GM19099 (cell line): Measurements from ENCODE around the gene NDUFS6.

Experiments used
- POLR2A ChIP-seq: IDR thresholded peaks from 3 replicates; pipeline ENCODE4 v1.6.1; 2011; ENCODE audit warnings: low read depth; ENCODE audit not compliant: insufficient read length; ENCODE audit errors: extremely low read depth

Gene NDUFS6

DNA sequence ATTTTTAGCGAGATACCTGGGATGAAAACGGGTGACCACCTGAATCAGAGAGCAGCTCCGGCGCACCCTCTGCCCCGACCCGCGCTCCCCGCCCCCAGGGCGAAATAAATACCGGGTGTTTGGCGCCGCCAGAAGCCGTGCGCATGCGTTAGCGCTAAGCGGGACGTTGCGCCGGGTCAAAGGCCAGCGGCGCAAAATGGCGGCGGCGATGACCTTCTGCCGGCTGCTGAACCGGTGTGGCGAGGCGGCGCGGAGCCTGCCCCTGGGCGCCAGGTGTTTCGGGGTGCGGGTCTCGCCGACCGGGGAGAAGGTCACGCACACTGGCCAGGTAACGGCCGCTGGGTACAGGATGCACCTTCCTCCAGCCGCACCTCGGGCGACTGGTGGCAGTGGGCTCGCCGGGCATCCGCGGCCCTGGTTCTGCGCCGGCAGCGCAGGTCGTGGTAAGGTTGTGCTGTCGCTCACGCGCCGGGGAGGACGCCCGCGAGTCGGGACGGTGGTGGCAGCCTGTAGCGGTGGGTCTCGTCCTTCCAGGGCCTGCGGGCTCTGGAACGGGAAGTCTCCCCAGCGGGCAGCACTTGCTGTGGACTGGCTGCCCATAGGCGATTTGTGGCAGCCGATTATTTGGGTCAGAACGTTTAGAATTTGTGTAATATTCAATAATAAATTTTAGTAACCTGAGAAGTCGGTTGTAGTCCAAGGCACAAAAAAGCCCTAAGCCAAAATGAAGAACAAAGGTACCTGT is at the start of gene NDUFS6:
NDUFS6 (plus strand) TSS at position 186 of the 745 bp plus-strand sequence; CDS start at position 197, 11 bp downstream.
- TF ChIP-seq POLR2A, result peak; percentile 81

- TF ChIP-seq POLR2A, result no peak
These were observed 49.1 kb upstream of the NDUFS6 start for GRCh38 chr5:1751864-1752822.

DNA sequence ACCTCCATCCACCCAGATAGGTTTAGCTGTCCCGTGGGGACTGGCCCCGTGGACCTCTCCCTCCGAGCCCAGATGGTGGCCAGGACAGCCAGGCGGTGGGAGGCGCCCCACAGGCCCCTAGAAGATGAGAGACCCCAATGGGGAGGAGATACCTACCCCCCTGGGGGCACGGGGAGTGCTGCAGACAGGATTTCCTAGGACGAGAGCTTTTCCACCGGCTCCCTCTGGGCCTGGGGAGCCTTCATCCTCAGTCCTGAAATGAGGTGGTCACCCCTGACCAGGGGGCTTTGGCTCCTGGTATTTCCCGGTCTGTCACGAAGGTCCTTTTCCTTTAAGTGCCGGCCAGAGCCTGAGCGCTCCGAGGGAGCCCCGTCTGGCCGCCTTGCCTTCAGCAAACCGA is 48.3 kb upstream of the NDUFS6 start:
- no peak for TF ChIP-seq POLR2A

- TF ChIP-seq POLR2A, result no peak
These were observed 47.7 kb upstream of the NDUFS6 start for GRCh38 chr5:1753490-1753889.

- TF ChIP-seq POLR2A, result no peak
These were observed 46.5 kb upstream of the NDUFS6 start for GRCh38 chr5:1754531-1755220.

DNA sequence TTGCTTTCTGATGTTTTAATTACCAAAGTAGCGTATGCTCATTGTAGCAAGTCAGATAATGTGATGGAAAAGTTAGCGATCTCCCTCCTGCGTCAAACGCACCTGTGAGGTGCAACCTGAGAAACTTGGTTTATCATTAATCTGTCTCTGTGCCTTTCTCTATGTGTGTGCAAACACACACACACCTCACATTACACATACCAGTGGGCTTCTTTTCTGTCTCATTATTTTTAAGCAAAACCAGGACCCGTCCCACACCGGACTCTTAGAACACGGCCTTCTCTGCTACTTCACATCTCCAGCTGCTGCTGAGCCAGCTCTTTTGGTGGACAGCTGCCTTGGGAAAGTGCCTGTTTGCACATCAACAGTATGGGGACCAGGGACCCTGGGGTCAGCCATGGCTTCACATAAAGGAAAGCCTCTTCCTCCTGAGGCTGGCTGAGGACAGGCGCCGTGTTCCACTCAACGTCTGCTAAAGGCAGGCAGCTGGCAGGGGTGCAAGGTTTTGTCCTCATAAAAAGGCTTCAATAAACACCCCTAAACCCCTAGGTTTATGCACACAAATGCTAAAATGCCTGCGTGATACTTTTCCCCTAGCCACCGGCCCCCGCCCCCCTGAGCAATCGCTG is 45.8 kb upstream of the NDUFS6 start:
- TF ChIP-seq POLR2A, result no peak

GRCh38 chr5:1756481-1756880 is 44.7 kb upstream of the NDUFS6 start:
- no peak for TF ChIP-seq POLR2A

- TF ChIP-seq POLR2A, result no peak
These were observed 43.7 kb upstream of the NDUFS6 start for GRCh38 chr5:1757511-1757910.

DNA sequence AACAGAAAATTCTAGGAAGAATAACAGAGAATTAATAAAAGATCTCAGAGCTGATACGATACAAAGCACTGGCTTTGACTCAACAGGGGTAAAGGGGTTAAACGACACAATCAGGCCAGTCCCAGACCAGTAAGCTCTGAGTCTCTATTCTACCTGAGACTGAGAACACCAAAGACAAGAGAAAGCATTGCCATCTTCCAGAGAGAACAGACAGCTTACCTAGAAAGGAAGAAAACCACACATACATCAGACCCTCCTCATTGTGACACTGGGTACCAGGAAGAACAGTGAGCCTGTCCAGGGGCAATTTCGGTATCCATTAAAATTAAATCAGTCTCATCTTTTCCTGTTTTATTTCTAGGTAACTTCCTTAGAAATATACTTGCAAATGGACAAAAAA is 42.6 kb upstream of the NDUFS6 start:
- TF ChIP-seq POLR2A, result no peak

GRCh38 chr5:1759378-1759970 is 41.7 kb upstream of the NDUFS6 start:
- no peak for TF ChIP-seq POLR2A

GRCh38 chr5:1760231-1760630 is 41.0 kb upstream of the NDUFS6 start:
- no peak for TF ChIP-seq POLR2A

- no peak for TF ChIP-seq POLR2A
These were observed 40.4 kb upstream of the NDUFS6 start for GRCh38 chr5:1760656-1761452.

GRCh38 chr5:1761453-1761755 is 39.8 kb upstream of the NDUFS6 start:
- no peak for TF ChIP-seq POLR2A
